IMR-90 (cell line): ENCODE data around the gene NALCN. TPM values are rescaled to one million over a fixed set of nuclear protein-coding genes. Genes with fewer than 3 reads are reported as not detected.

ENCODE experiments used
- ATAC-seq: fragments of 200-7000 bp; cut with Tn5 transposase; 2 replicates; pipeline ENCODE4 v1.9.1; 2020; ENCODE audit warnings: low read depth, mild to moderate bottlenecking, moderate library complexity
- BruUV-seq: library from RNA; stranded (reverse); fragments of 400-500 nt; replicated peaks from 2 replicates; lab custom pipeline; 2021; lab: Mats Ljungman, UMichigan
- CTCF ChIA-PET: fragments of 300-600 bp; formaldehyde crosslinking; extraction: SDS; loops from one replicate; lab custom pipeline; 2021; ENCODE audit warnings: antibody characterized with exemption; lab: Yijun Ruan, JAX
- POLR2A ChIA-PET: fragments of 300-600 bp; sonication (Branson Sonifier 250); formaldehyde crosslinking; loops from one replicate; lab custom pipeline; 2022; ENCODE audit warnings: antibody characterized with exemption; ENCODE audit not compliant: unreplicated experiment; lab: Charles Lee
- DNase-seq: peaks from one replicate; pipeline ENCODE4 v3.0.0; 2013
- H2AFZ ChIP-seq: replicated peaks from 2 replicates; pipeline ENCODE3; 2013; ENCODE audit warnings: low read length, mild to moderate bottlenecking; ENCODE audit not compliant: poor library complexity
- H2AK5ac ChIP-seq: 2 replicates; pipeline ENCODE4 v1.6.1; 2013; ENCODE audit warnings: low read depth, low read length, inconsistent platforms
- H2AK9ac ChIP-seq: replicated peaks from 2 replicates; pipeline ENCODE3; 2013; ENCODE audit warnings: mild to moderate bottlenecking, low read depth, low read length, moderate library complexity; ENCODE audit not compliant: poor library complexity
- H2BK120ac ChIP-seq: 2 replicates; pipeline ENCODE4 v1.6.1; 2013; ENCODE audit warnings: low read depth, low read length, inconsistent platforms
- H2BK15ac ChIP-seq: 3 replicates; pipeline ENCODE4 v1.6.1; 2013; ENCODE audit warnings: low read depth, low read length, inconsistent platforms
- H2BK20ac ChIP-seq: 2 replicates; pipeline ENCODE4 v1.6.1; 2013; ENCODE audit warnings: low read depth, mild to moderate bottlenecking, inconsistent platforms, low read length, moderate library complexity
- H2BK5ac ChIP-seq: 2 replicates; pipeline ENCODE4 v1.6.1; 2013; ENCODE audit warnings: mild to moderate bottlenecking, low read depth, low read length, inconsistent platforms; ENCODE audit not compliant: poor library complexity, severe bottlenecking
- H3K14ac ChIP-seq: replicated peaks from 2 replicates; pipeline ENCODE4 v1.6.1; 2013; ENCODE audit warnings: low read depth, low read length, inconsistent platforms
- H3K18ac ChIP-seq: 2 replicates; pipeline ENCODE4 v1.6.1; 2013; ENCODE audit warnings: low read depth, low read length, control low read depth
- H3K23ac ChIP-seq: 2 replicates; pipeline ENCODE4 v1.6.1; 2013; ENCODE audit warnings: low read depth, low read length, inconsistent platforms
- H3K27ac ChIP-seq: 2 replicates; pipeline ENCODE4 v1.5.1; 2013; ENCODE audit warnings: mild to moderate bottlenecking, control low read depth, low read length; ENCODE audit not compliant: insufficient read depth
- H3K27me3 ChIP-seq: 2 replicates; pipeline ENCODE4 v1.6.1; 2013; ENCODE audit warnings: low read length; ENCODE audit not compliant: control insufficient read depth, insufficient read depth
- H3K36me3 ChIP-seq: 2 replicates; pipeline ENCODE4 v1.6.1; 2013; ENCODE audit warnings: low read length, mixed read lengths; ENCODE audit not compliant: control insufficient read depth, insufficient read depth
- H3K4ac ChIP-seq: 2 replicates; pipeline ENCODE4 v1.6.1; 2013; ENCODE audit warnings: low read depth, low read length, inconsistent platforms
- H3K4me1 ChIP-seq: 2 replicates; pipeline ENCODE4 v1.6.1; 2013; ENCODE audit warnings: low read length, mixed read lengths; ENCODE audit not compliant: control insufficient read depth, insufficient read depth
- H3K4me2 ChIP-seq: 2 replicates; pipeline ENCODE4 v1.6.1; 2013; ENCODE audit warnings: low read depth, mild to moderate bottlenecking, control low read depth, low read length, moderate library complexity
- H3K4me3 ChIP-seq: 2 replicates; pipeline ENCODE4 v1.5.1; 2013; ENCODE audit warnings: low read depth, mild to moderate bottlenecking, control low read depth, low read length, moderate library complexity; ENCODE audit not compliant: insufficient read depth
- H3K56ac ChIP-seq: 2 replicates; pipeline ENCODE4 v1.6.1; 2013; ENCODE audit warnings: low read length, inconsistent platforms; ENCODE audit not compliant: insufficient read depth; ENCODE audit errors: extremely low read depth
- H3K79me1 ChIP-seq, 2 experiments: 2 replicates each; pipeline ENCODE4 v1.6.1; 2013; ENCODE audit warnings: low read length in 2 of 2, inconsistent platforms in 1 of 2, low read depth in 1 of 2
- H3K9ac ChIP-seq: 2 replicates; pipeline ENCODE4 v1.6.1; 2013; ENCODE audit warnings: low read depth, low read length, control low read depth
- H3K9me1 ChIP-seq: 2 replicates; pipeline ENCODE4 v1.6.1; 2013; ENCODE audit warnings: low read length, inconsistent platforms; ENCODE audit not compliant: insufficient read depth
- H3K9me3 ChIP-seq: 2 replicates; pipeline ENCODE4 v1.6.1; 2013; ENCODE audit warnings: low read length; ENCODE audit not compliant: control insufficient read depth, insufficient read depth
- H4K20me1 ChIP-seq: 2 replicates; pipeline ENCODE4 v1.6.1; 2013; ENCODE audit warnings: low read length, inconsistent platforms; ENCODE audit not compliant: insufficient read depth
- H4K5ac ChIP-seq: 2 replicates; pipeline ENCODE4 v1.6.1; 2013; ENCODE audit warnings: mild to moderate bottlenecking, low read depth, low read length, control low read depth
- H4K8ac ChIP-seq, 2 experiments: 2 replicates each; pipeline ENCODE4 v1.6.1; 2013; ENCODE audit warnings: low read depth in 2 of 2, low read length in 2 of 2, control low read depth in 1 of 2, inconsistent platforms in 1 of 2
- H4K91ac ChIP-seq: 2 replicates; pipeline ENCODE4 v1.6.1; 2013; ENCODE audit warnings: low read depth, low read length, inconsistent platforms; ENCODE audit not compliant: insufficient read depth
- BHLHE40 ChIP-seq: fragments of 150-350 bp; IDR thresholded peaks from 2 replicates; pipeline ENCODE4 v1.6.1; 2016; ENCODE audit warnings: mild to moderate bottlenecking, low read depth, low read length
- CHD1 ChIP-seq: IDR thresholded peaks from 2 replicates; pipeline ENCODE4 v1.6.1; 2012; ENCODE audit warnings: low read depth, low read length, improper control_type of control experiment
- MAZ ChIP-seq: IDR thresholded peaks from 2 replicates; pipeline ENCODE4 v1.6.1; 2012; ENCODE audit warnings: low read depth, mild to moderate bottlenecking, low read length, improper control_type of control experiment, moderate library complexity, borderline replicate concordance
- WGBS, 2 experiments: methylation state at CpG; one replicate each; pipeline versions ENCODE4 v1.1.5 to v1.1.7; 2013; ENCODE audit warnings: missing lambda C conversion rate in 2 of 2; ENCODE audit not compliant: insufficient read length in 1 of 2; ENCODE audit errors: extremely low coverage in 2 of 2; 5-methylcytosine and 5-hydroxymethylcytosine counted together
- dilution Hi-C: fragments of 300-500 bp; cut with HindIII; formaldehyde crosslinking; loops from one replicate; pipeline ENCODE4 v1.14.3; 2018; ENCODE audit warnings: low sequenced_read_pairs; ENCODE audit not compliant: unreplicated experiment
- in situ Hi-C: fragments of 300-500 bp; cut with MboI; formaldehyde crosslinking; loops from 3 replicates; pipeline ENCODE4 v1.14.3; 2019; ENCODE audit warnings: low sequenced_read_pairs, inconsistent platforms, mixed read lengths
- intact Hi-C: fragments of 100-400 bp; cut with micrococcal nuclease; formaldehyde crosslinking; loops from 2 replicates; pipeline ENCODE4 v1.10.0; 2022
- polyA plus RNA-seq, 3 experiments: library from polyadenylated mRNA; depleted of rRNA; stranded (reverse); fragments of >200 nt; gene quantifications; 2 replicates each; pipeline ENCODE4 v1.2.3, GENCODE V29; 2012; ENCODE audit warnings: low replicate concordance in 1 of 3
- total RNA-seq: library from RNA; depleted of rRNA; stranded (reverse); fragments of >200 nt; gene quantifications from 2 replicates; pipeline ENCODE4 v1.2.3, GENCODE V29; 2012
- TF ChIP-seq, protein P1 (sequence below): fragments of 150-350 bp; IDR thresholded peaks from 2 replicates; pipeline ENCODE4 v1.6.1; 2017; ENCODE audit warnings: mild to moderate bottlenecking, antibody characterized with exemption, low read length, low read depth
- TF ChIP-seq, protein P2 (sequence below): conservative IDR thresholded peaks from 2 replicates; pipeline ENCODE4 v1.5.1; 2012; ENCODE audit warnings: mild to moderate bottlenecking, low read depth, low read length, improper control_type of control experiment

The NALCN gene
- total and polyA plus RNA-seq, 2 of the 4 experiments (the other 2 are of a cell fraction), result 2.9 to 4.8 TPM

DNA sequence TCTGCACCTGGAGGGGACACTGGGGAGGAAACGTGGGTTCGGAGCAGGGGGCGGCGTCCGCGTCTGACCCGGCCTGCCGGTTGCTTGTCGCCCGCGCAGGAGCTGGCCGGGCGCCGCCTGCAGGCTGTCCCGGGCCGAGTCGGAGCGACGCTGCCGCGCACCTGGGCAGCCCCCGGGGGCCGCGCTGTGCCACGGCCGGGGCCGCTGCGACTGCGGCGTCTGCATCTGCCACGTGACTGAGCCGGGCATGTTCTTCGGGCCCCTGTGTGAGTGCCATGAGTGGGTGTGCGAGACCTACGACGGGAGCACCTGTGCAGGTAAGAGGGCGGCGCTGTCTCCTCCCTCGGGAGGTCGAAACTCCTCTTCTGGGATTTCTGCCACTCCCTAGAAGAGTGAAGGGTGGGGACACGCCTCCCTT, 37.5 kb upstream of the NALCN start:
- no peak for ATAC-seq
- Histone ChIP-seq H4K8ac (peak overlapping the region; percentile 58 to 82), H3K79me1 (no peaks in the 10 kb centered on the region; a peak in 1 of 4 replicates), H3K4me1 (peaks cover 35% of the 10 kb centered on the region), H3K18ac (peak overlapping the region; percentile 96), H3K9ac (peak overlapping the region; percentile 45), H2BK15ac (peak overlapping the region; percentile 96; the same call in 2 of the 3 replicates), H3K27ac (peak overlapping the region; percentile 85), H4K91ac (peak overlapping the region; percentile 92), H2AK5ac (peak overlapping the region; percentile 90), H4K20me1 (no peaks in the 10 kb centered on the region), H2AFZ (peak overlapping the region; percentile 86), H2BK5ac (peak overlapping the region; percentile 92), H2BK120ac (peak overlapping the region; percentile 85), H3K56ac (peak overlapping the region; percentile 48; the same call in 1 of the 2 replicates), H3K4me3 (peak overlapping the region; percentile 50), H3K4me2 (peak overlapping the region; percentile 78), H3K27me3 (no peaks in the 10 kb centered on the region), H3K9me3 (no peaks in the 10 kb centered on the region), H3K23ac (peak overlapping the region; percentile 92; the same call in 1 of the 2 replicates), H3K9me1 (peaks cover 8% of the 10 kb centered on the region), H4K5ac (peak overlapping the region; percentile 96), H2BK20ac (peak overlapping the region; percentile 94), H3K14ac (peak overlapping the region; percentile 66), H2AK9ac (peak overlapping the region; percentile 84), H3K4ac (peak overlapping the region; percentile 92), H3K36me3 (no peaks in the 10 kb centered on the region)
- intact Hi-C loops (loop anchor here (1.0 to 10.0 kb wide), 5 partner anchors 36 to 831 kb away; partner anchors contain the start of gene NALCN), in situ Hi-C loops (no loop called here), dilution Hi-C loops (no loop called here)
- TF ChIP-seq, protein P1, sequence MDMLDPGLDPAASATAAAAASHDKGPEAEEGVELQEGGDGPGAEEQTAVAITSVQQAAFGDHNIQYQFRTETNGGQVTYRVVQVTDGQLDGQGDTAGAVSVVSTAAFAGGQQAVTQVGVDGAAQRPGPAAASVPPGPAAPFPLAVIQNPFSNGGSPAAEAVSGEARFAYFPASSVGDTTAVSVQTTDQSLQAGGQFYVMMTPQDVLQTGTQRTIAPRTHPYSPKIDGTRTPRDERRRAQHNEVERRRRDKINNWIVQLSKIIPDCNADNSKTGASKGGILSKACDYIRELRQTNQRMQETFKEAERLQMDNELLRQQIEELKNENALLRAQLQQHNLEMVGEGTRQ, result no peak
- no peak for TF ChIP-seq MAZ
- no peak for TF ChIP-seq BHLHE40
- TF ChIP-seq CHD1, result no peak
- TF ChIP-seq, protein P2, sequence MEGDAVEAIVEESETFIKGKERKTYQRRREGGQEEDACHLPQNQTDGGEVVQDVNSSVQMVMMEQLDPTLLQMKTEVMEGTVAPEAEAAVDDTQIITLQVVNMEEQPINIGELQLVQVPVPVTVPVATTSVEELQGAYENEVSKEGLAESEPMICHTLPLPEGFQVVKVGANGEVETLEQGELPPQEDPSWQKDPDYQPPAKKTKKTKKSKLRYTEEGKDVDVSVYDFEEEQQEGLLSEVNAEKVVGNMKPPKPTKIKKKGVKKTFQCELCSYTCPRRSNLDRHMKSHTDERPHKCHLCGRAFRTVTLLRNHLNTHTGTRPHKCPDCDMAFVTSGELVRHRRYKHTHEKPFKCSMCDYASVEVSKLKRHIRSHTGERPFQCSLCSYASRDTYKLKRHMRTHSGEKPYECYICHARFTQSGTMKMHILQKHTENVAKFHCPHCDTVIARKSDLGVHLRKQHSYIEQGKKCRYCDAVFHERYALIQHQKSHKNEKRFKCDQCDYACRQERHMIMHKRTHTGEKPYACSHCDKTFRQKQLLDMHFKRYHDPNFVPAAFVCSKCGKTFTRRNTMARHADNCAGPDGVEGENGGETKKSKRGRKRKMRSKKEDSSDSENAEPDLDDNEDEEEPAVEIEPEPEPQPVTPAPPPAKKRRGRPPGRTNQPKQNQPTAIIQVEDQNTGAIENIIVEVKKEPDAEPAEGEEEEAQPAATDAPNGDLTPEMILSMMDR, result peak; percentile 19; the same call in 1 of the 2 replicates
- ChIA-PET POLR2A (no interaction called here), CTCF (no interaction called here)
- DNase-seq, result no peak
- BruUV-seq, result no TSS peak
- WGBS, 2 experiments, result 14% methylated on average over 10 of the region's 41 CpGs; no CpG with 5 or more reads in 1 of the 2 experiments
